ENCODE results near the gene PCNA.
A peak's percentile ranks its signal among the peaks of the same experiment; 100 is the strongest.

The PCNA gene

GRCh38 chr20:5131502-5131901, 11.7 kb upstream of the PCNA start:
- Mint-ChIP-seq H3K4me3 (no peak overlapping the region), H3K4me1 (peaks cover 34% of the 10 kb centered on the region), H3K9me3 (no peaks in the 10 kb centered on the region), H3K27ac (ENCODE audit: low read depth) (peak overlapping the region; percentile 29), H3K27me3 (no peaks in the 10 kb centered on the region), H3K36me3 (ENCODE audit: insufficient read depth) (peaks cover 20% of the 10 kb centered on the region)
- ATAC-seq (replicated peaks; ENCODE audit: extremely low read depth, poor library complexity, severe bottlenecking): no peak
- no peak for DNase-seq (ENCODE audit: low spot score in 2 of 2)

DNA sequence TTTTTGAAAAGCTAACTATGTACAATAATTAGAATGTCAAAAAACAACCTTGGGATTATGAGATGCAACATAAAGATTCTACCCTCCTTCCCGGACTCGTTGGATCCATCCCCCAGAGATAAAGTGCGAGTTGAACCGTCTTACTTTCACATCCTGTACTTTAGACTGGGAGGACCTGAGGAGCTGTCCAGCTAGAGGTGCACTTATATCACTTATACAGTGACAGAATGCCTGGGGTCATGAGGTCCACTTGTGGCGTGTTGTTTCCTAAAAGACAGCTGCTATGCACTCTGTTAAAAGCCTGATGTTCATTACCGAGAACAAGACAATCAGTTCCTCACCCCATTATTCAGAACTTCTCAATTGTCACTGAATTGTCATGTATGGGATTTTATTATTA, 9.1 kb upstream of the PCNA start:
- Mint-ChIP-seq H3K4me1 (peaks cover 32% of the 10 kb centered on the region), H3K36me3 (ENCODE audit: insufficient read depth) (peaks cover 22% of the 10 kb centered on the region), H3K9me3 (no peaks in the 10 kb centered on the region), H3K27ac (ENCODE audit: low read depth) (peak overlapping the region; percentile 83), H3K27me3 (no peaks in the 10 kb centered on the region), H3K4me3 (peak overlapping the region; percentile 83)
- no peak for ATAC-seq (replicated peaks; ENCODE audit: extremely low read depth, poor library complexity, severe bottlenecking)
- DNase-seq (ENCODE audit: low spot score in 2 of 2): no peak

DNA sequence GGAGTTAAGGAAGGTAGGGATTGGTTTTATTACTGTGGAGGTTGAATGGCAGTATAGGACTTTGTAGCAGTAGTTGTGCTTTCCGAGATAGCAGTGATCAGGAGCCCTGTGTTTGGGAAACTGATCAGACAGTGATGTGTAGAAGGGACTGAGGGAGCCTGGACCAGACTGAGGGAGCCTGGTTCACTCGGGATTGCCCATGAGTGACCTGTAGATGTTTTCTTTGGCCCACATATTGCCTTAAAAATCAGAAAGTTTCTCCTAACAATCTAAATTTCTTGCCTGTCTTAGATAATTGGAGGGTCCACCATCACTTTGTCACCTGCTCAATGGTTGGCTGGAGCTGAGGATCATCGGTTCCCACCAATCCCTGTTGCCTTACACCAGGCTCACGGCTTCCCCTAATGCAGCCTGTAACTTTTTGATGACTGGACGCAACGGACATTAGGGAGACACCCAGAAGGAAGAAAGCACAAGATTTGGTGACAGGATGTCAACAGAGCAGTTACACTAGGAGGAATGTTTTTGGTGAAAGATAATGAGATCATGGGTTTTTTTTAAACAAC, 8.2 kb upstream of the PCNA start:
- Mint-ChIP-seq H3K27ac (ENCODE audit: low read depth) (peak overlapping the region; percentile 83), H3K36me3 (ENCODE audit: insufficient read depth) (peaks cover 22% of the 10 kb centered on the region), H3K4me3 (peak overlapping the region; percentile 83), H3K9me3 (no peaks in the 10 kb centered on the region), H3K27me3 (no peaks in the 10 kb centered on the region), H3K4me1 (peaks cover 32% of the 10 kb centered on the region)
- ATAC-seq (replicated peaks; ENCODE audit: extremely low read depth, poor library complexity, severe bottlenecking) (no peak), DNase-seq (ENCODE audit: low spot score in 2 of 2) (no peak)

DNA sequence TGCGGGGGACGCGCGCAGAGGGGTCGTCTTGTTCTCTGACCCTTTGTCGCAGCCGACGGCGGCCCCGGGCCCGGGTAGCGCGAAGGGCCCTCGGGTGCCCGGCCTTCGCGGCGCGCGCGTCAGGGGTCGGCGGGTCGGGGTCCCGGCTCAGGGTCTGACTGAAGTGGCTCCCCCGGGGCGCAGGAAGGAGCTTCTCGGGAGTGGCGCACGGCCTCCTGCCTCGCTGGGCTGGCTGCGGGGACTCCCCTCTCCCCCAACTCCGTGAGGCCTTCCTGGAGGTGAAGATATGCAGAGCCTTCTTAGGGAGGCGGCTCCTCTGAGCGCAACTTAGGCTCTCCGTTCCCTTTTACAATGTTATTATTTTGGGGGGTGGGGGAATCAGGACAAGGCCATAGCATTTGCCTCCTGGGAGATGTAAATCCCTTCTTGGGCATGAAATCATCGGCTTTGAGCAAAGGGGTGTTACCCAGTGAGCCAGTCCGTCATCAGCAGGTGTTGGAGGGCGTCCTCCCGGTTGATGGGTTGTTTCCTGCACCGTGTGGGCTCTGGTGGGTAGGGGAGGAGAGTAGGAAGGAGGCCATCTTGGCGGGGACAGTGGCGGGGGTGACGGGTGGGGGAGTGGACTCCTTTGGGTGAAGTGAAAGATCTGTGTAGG, 7.6 kb upstream of the PCNA start:
- H3K36me3 Mint-ChIP-seq (ENCODE audit: insufficient read depth): peaks cover 22% of the 10 kb centered on the region
- DNase-seq (ENCODE audit: low spot score in 2 of 2) (peak; percentile 41 to 69), ATAC-seq (replicated peaks; ENCODE audit: extremely low read depth, poor library complexity, severe bottlenecking) (peak; percentile 66)
- H3K4me3 Mint-ChIP-seq: peak overlapping the region; percentile 83
- no peaks in the 10 kb centered on the region for H3K9me3 Mint-ChIP-seq
- no peaks in the 10 kb centered on the region for H3K27me3 Mint-ChIP-seq
- peak overlapping the region; percentile 83 for H3K27ac Mint-ChIP-seq (ENCODE audit: low read depth)
- peaks cover 32% of the 10 kb centered on the region for H3K4me1 Mint-ChIP-seq

DNA sequence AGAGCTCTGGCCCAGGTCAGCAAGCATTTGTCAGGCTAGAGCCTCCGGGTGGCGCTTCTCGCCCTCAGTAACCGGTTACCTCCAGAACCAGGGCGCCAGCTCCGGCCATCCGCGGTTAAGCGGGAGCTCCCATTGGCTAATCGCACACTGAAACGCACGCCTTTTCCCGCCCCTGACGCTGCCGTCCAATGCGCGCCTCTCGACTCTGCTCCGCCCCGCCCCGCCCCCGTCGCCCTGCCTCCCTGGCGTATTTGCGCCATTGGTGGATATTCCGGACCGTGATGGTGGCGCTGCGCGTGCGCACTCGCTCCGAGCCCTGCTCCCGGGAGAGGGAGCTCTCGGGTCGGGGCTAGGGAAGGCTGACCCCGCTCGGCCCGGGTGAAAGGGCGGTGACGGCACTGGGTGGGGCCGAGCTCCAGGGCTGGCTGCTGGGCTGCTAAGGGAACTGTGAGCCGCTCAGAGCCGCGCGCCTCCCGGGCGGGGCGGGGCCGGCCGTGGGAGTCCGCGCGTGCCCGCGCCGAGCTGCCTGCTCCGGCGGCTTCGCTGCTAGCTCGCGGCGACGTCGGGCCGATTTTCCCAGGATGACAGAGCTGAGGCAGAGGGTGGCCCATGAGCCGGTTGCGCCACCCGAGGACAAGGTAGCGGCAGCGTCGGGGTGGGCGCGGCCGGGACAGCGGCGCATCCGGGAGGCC, 6.9 kb upstream of the PCNA start, which contains the start of gene CDS2:
Gene CDS2, plus strand, starts transcription at position 497 of the 692 bp plus-strand sequence. Its CDS starts 85 bp downstream, at position 582.
- peak within 1 kb of the TSS; percentile 83 for H3K27ac Mint-ChIP-seq (ENCODE audit: low read depth)
- H3K9me3 Mint-ChIP-seq: no peaks in the 10 kb centered on the region
- H3K27me3 Mint-ChIP-seq: no peaks in the 10 kb centered on the region
- peak; percentile 98 to 99 for DNase-seq (ENCODE audit: low spot score in 2 of 2)
- peaks cover 32% of the 10 kb centered on the region for H3K4me1 Mint-ChIP-seq
- peaks cover 22% of the 10 kb centered on the region for H3K36me3 Mint-ChIP-seq (ENCODE audit: insufficient read depth)
- ATAC-seq (replicated peaks; ENCODE audit: extremely low read depth, poor library complexity, severe bottlenecking): peak; percentile 86
- peak within 1 kb of the TSS; percentile 83 for H3K4me3 Mint-ChIP-seq

- Mint-ChIP-seq H3K9me3 (no peaks in the 10 kb centered on the region), H3K36me3 (ENCODE audit: insufficient read depth) (peaks cover 21% of the 10 kb centered on the region), H3K4me1 (peaks cover 27% of the 10 kb centered on the region), H3K27ac (ENCODE audit: low read depth) (no peak overlapping the region), H3K27me3 (no peaks in the 10 kb centered on the region), H3K4me3 (no peak overlapping the region)
- DNase-seq (ENCODE audit: low spot score in 2 of 2) (no peak), ATAC-seq (replicated peaks; ENCODE audit: extremely low read depth, poor library complexity, severe bottlenecking) (no peak)
Measured at GRCh38 chr20:5122873-5123260, 3.1 kb upstream of the PCNA start.

- peaks cover 24% of the 10 kb centered on the region for H3K36me3 Mint-ChIP-seq (ENCODE audit: insufficient read depth)
- DNase-seq (ENCODE audit: low spot score in 2 of 2) (no peak), ATAC-seq (replicated peaks; ENCODE audit: extremely low read depth, poor library complexity, severe bottlenecking) (peak; percentile 10)
- H3K9me3 Mint-ChIP-seq: no peaks in the 10 kb centered on the region
- peak overlapping the region; percentile 88 for H3K4me3 Mint-ChIP-seq
- H3K27me3 Mint-ChIP-seq: no peaks in the 10 kb centered on the region
- peak overlapping the region; percentile 88 for H3K27ac Mint-ChIP-seq (ENCODE audit: low read depth)
- peaks cover 11% of the 10 kb centered on the region for H3K4me1 Mint-ChIP-seq
Measured at GRCh38 chr20:5120185-5120476, 373 bp upstream of the PCNA start.

GRCh38 chr20:5119143-5119434, 669 bp downstream of the PCNA start:
- no peak overlapping the region for H3K27ac Mint-ChIP-seq (ENCODE audit: low read depth)
- H3K9me3 Mint-ChIP-seq: no peaks in the 10 kb centered on the region
- peaks cover 30% of the 10 kb centered on the region for H3K36me3 Mint-ChIP-seq (ENCODE audit: insufficient read depth)
- peak overlapping the region; percentile 88 for H3K4me3 Mint-ChIP-seq
- no peaks in the 10 kb centered on the region for H3K27me3 Mint-ChIP-seq
- ATAC-seq (replicated peaks; ENCODE audit: extremely low read depth, poor library complexity, severe bottlenecking) (no peak), DNase-seq (ENCODE audit: low spot score in 2 of 2) (no peak)
- peaks cover 11% of the 10 kb centered on the region for H3K4me1 Mint-ChIP-seq

GRCh38 chr20:5118220-5119142, 1.3 kb downstream of the PCNA start:
- DNase-seq (ENCODE audit: low spot score in 2 of 2) (no peak), ATAC-seq (replicated peaks; ENCODE audit: extremely low read depth, poor library complexity, severe bottlenecking) (no peak)
- H3K36me3 Mint-ChIP-seq (ENCODE audit: insufficient read depth): peaks cover 30% of the 10 kb centered on the region
- no peak overlapping the region for H3K27ac Mint-ChIP-seq (ENCODE audit: low read depth)
- H3K4me3 Mint-ChIP-seq: peak overlapping the region; percentile 88
- no peaks in the 10 kb centered on the region for H3K27me3 Mint-ChIP-seq
- H3K9me3 Mint-ChIP-seq: no peaks in the 10 kb centered on the region
- H3K4me1 Mint-ChIP-seq: peaks cover 11% of the 10 kb centered on the region

- no peak overlapping the region for H3K27ac Mint-ChIP-seq (ENCODE audit: low read depth)
- peaks cover 34% of the 10 kb centered on the region for H3K36me3 Mint-ChIP-seq (ENCODE audit: insufficient read depth)
- H3K4me3 Mint-ChIP-seq: no peak overlapping the region
Measured at GRCh38 chr20:5116875-5117274, 2.9 kb downstream of the PCNA start.

DNA sequence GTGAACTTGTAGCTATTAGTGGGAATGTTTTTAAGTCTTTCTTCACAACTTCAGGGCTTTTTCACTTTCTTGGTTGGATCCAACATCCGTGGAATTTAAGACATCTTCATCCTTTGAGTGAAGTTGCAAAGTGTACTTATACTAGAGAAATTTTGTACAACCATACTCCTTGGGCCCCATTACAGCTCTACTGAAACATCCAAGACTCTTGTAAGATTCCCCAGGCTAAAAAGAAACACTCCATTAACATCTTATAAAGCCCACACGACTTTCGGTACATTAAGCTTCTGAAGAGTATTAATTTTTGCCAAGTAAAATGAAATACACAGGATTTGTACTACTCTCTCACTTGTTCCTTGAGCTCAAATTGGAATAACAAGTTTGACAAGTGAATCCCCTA, 5.4 kb downstream of the PCNA start:
- DNase-seq (ENCODE audit: low spot score in 2 of 2) (no peak), ATAC-seq (replicated peaks; ENCODE audit: extremely low read depth, poor library complexity, severe bottlenecking) (no peak)
- H3K9me3 Mint-ChIP-seq: no peaks in the 10 kb centered on the region
- H3K27ac Mint-ChIP-seq (ENCODE audit: low read depth): peak overlapping the region; percentile 13
- peaks cover 7% of the 10 kb centered on the region for H3K4me1 Mint-ChIP-seq
- peak overlapping the region; percentile 94 for H3K4me3 Mint-ChIP-seq
- H3K36me3 Mint-ChIP-seq (ENCODE audit: insufficient read depth): peaks cover 33% of the 10 kb centered on the region
- H3K27me3 Mint-ChIP-seq: no peaks in the 10 kb centered on the region

More at GRCh38 chr20:5116875-5117274, 2.9 kb downstream of the PCNA start:
- Mint-ChIP-seq H3K27me3 (no peaks in the 10 kb centered on the region), H3K9me3 (no peaks in the 10 kb centered on the region), H3K4me1 (peaks cover 18% of the 10 kb centered on the region)
- ATAC-seq (replicated peaks; ENCODE audit: extremely low read depth, poor library complexity, severe bottlenecking) (no peak), DNase-seq (ENCODE audit: low spot score in 2 of 2) (no peak)

- Mint-ChIP-seq H3K27me3 (no peaks in the 10 kb centered on the region), H3K4me1 (peaks cover 7% of the 10 kb centered on the region), H3K36me3 (ENCODE audit: insufficient read depth) (peaks cover 36% of the 10 kb centered on the region), H3K4me3 (peak overlapping the region; percentile 94), H3K9me3 (no peaks in the 10 kb centered on the region), H3K27ac (ENCODE audit: low read depth) (peak overlapping the region; percentile 92)
- DNase-seq (ENCODE audit: low spot score in 2 of 2) (no peak), ATAC-seq (replicated peaks; ENCODE audit: extremely low read depth, poor library complexity, severe bottlenecking) (no peak)
Measured at GRCh38 chr20:5113615-5113986, 6.2 kb downstream of the PCNA start.
